DMS53 treated with DMSO at 0.1 percent for 48 hours (cell line): ENCODE results near the gene SKIC2.
"Not testable (repeated sequence)": the region's sequence is repeated elsewhere in the genome, so short reads cannot be mapped to it uniquely, and the experiment has no call there.

ENCODE experiments used
- DNase-seq: peaks from one replicate; lab custom pipeline; 2025; ENCODE audit not compliant: unreplicated experiment; lab: John Stamatoyannopoulos, UW

Gene SKIC2

GRCh38 chr6:31958741-31959739 is at the start of gene SKIC2, which contains the start of gene NELFE:
Gene SKIC2, plus strand, starts transcription at chr6:31959175. Its CDS starts 18 bp downstream, at chr6:31959193.
Gene NELFE, minus strand, starts transcription at chr6:31958971. Its CDS starts 525 bp downstream, at chr6:31958446.
- peak; percentile 96 for DNase-seq

- DNase-seq, result not testable (repeated sequence)
Observed at GRCh38 chr6:31909298-31909697, 49.7 kb upstream of the SKIC2 start.

GRCh38 chr6:31911826-31912585 is 47.0 kb upstream of the SKIC2 start:
- no peak for DNase-seq

DNA sequence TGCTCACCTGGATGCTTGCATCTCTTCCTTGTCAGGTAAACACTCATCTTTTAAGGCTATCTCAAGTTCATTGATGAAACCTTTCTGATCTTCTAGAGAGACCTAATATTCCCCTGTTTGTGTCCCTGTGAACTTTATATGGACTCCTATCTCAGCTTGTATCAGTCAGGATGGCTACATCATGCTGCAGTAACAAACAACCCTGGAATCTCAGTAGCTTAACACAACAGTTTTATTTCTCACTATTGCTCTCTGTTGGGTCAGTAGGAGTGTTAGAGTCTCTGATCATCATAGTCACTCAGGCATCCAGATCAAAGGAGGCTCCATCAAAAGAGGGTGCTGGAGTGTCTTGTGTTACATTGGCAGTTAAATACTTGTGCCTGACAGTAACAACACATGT is 43.6 kb upstream of the SKIC2 start:
- no peak for DNase-seq

GRCh38 chr6:31915756-31916155 is 43.2 kb upstream of the SKIC2 start:
- DNase-seq, result no peak

- no peak for DNase-seq
Observed at GRCh38 chr6:31918069-31918720, 40.8 kb upstream of the SKIC2 start.

- no peak for DNase-seq
Observed at GRCh38 chr6:31919624-31920303, 39.2 kb upstream of the SKIC2 start.

DNA sequence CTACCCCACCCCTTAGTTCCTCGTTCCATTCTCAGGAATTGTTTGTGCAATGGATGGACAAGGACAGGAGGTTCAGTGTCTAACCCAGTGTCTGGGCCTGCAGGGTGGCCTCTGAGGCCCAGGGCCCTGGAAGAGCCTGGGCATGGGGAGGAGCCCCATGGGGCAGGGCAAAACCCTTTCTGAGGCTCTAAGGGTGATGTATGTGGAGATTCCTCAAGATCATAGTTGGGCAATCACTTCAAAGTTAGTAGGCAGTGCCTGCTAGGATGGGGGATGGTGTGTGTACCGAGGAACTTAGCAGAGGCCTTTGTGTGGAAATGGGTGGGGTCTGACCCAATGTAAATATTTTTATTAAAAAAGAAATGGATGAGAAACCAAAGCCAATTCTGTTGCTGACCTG is 38.2 kb upstream of the SKIC2 start:
- no peak for DNase-seq

DNA sequence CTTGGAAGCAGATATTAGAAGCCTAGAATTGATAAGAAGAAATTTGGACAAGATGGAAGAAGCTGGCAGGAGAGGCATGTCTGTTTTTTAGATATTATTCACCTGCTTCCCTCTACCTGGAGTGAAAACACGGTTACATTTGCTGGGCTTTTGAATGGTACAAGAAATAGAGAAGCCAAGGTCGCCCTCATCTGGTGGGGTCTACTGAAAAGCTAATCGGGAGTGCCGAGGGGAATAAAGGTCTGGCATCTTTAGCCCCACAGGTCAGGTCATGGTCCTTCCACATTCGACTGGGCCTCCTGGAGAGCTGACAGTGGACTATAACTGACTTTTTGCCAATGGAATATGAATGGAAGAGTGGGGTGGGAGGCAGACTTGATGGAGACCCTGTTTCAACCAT is 36.0 kb upstream of the SKIC2 start:
- DNase-seq, result no peak

- DNase-seq, result no peak
Observed at GRCh38 chr6:31927242-31927862, 31.6 kb upstream of the SKIC2 start, which contains the start of gene C2. Gene C2, plus strand, starts transcription at chr6:31927717. Its CDS starts 36 bp downstream, at chr6:31927753.

DNA sequence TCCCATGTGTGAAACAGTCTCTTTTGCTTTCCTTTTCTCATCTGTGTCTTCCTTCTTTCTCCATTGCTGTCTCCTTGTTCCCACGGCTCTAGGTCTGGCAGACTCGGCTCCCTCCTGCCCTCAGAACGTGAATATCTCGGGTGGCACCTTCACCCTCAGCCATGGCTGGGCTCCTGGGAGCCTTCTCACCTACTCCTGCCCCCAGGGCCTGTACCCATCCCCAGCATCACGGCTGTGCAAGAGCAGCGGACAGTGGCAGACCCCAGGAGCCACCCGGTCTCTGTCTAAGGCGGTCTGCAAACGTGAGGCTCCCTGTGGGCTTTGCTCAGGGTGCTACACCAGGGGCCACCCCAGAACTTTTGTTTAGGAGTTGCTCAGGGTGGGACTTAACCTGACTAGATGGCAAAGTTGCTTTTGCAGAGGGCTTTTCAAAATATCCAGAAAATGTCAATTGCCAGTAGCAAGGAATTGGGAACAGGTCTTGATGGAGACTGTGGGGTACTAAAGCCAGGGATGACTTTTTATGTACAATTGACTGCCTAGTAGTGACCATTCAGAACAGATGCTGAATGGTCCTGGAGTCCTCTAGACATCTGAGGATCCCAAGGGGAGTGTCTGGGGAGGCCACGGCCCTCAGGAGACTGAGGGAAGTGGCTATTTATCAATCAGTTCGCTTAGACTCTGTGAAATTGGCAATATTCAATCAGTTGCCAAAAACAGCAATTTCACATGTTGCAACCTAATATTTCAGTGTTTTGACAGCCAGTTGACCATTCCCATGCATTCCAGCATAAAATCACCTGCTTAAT is 30.9 kb upstream of the SKIC2 start:
- DNase-seq, result no peak

- DNase-seq, result no peak
Observed at GRCh38 chr6:31928672-31928939, 30.4 kb upstream of the SKIC2 start.

- no peak for DNase-seq
Observed at GRCh38 chr6:31930962-31931361, 28.0 kb upstream of the SKIC2 start.

DNA sequence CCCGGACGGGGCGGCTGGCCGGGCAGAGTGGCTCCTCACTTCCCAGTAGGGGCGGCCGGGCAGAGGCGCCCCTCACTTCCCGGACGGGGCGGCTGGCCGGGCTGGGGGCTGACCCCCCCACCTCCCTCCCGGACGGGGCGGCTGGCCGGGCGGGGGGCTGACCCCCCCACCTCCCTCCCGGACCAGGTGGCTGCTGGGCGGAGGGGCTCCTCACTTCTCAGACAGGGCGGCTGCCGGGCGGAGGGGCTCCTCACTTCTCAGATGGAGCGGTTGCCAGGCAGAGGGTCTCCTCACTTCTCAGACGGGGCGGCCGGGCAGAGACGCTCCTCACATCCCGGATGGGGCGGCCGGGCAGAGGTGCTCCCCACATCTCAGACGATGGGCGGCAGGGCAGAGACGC is 26.8 kb upstream of the SKIC2 start:
- DNase-seq, result not testable (repeated sequence)

DNA sequence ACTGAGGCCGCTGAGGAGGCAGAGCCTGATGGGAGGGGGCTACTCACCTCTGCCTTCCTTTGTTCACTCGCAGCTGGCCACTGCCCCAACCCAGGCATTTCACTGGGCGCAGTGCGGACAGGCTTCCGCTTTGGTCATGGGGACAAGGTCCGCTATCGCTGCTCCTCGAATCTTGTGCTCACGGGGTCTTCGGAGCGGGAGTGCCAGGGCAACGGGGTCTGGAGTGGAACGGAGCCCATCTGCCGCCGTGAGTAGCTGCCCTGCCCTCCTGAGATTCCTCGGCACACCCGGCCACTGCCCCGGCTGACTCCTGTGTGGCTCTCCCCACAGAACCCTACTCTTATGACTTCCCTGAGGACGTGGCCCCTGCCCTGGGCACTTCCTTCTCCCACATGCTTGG is 25.4 kb upstream of the SKIC2 start:
- no peak for DNase-seq

- DNase-seq, result no peak
Observed at GRCh38 chr6:31935021-31935420, 24.0 kb upstream of the SKIC2 start.

DNA sequence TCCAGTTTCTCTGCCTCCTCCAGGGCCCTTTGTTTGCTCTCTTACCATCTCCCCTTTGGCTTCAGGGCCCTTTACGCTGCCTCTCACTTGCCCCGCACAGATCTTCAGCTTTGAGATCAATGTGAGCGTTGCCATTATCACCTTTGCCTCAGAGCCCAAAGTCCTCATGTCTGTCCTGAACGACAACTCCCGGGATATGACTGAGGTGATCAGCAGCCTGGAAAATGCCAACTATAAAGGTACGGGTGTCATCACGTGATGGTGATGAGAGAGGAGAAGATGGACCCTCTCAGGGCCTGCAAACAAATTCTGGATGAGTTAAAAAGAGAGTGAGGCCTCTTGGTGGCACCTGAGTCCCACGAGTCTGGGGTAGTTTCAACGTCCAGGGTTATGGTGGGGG is 23.2 kb upstream of the SKIC2 start:
- DNase-seq, result no peak

DNA sequence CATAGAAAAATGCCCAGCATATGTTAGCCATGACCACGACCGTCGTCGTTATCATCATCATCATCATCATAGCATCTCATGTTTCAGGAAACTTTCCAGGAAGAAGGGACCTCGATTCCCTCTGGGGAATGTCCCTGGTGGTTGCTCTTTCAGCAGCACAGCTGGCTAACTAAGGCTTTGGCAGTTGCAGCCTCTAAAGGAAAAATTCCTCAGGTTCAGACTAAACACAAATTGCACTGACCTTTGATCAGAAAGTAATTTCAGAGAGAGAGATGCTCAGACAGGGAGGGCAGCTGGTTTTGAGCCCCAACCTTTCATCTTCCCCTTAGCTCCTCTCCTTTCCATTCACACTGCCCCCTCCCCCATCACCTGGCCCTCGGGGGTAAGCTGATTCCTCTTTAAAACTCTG is 18.7 kb upstream of the SKIC2 start:
- no peak for DNase-seq

DNA sequence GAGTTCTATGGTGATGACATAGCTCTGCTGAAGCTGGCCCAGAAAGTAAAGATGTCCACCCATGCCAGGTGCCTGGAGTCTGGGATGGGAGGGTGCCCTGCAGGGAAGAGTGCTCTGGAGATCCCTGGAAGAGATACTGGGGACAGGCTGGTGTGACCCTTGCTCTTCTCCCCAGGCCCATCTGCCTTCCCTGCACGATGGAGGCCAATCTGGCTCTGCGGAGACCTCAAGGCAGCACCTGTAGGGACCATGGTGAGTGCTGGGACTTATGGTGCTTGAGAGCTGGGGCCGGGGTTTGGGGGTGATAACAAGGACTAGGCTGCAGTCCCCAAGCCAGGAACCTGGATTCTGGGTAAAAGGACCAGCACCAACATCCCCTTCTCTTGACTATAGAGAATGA is 15.2 kb upstream of the SKIC2 start:
- no peak for DNase-seq

DNA sequence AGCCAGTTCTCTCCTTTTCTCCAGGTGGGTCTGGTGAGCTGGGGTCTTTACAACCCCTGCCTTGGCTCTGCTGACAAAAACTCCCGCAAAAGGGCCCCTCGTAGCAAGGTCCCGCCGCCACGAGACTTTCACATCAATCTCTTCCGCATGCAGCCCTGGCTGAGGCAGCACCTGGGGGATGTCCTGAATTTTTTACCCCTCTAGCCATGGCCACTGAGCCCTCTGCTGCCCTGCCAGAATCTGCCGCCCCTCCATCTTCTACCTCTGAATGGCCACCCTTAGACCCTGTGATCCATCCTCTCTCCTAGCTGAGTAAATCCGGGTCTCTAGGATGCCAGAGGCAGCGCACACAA is 13.8 kb upstream of the SKIC2 start:
- DNase-seq, result no peak
